Forelimb muscle (tissue), 1 donor: ENCODE results near the gene DOCK3. TPM values are rescaled to one million over a fixed set of nuclear protein-coding genes. Genes with fewer than 3 reads are reported as not detected.
"Not testable (repeated sequence)": the region's sequence is repeated elsewhere in the genome, so short reads cannot be mapped to it uniquely, and the experiment has no call there.

ENCODE experiments used
- DNase-seq: peaks from one replicate; pipeline ENCODE4 v3.0.0-alpha.2; 2013; ENCODE audit warnings: low read depth
- polyA plus RNA-seq: library from polyadenylated mRNA; unstranded; fragments of 120-200 nt; gene quantifications from one replicate; pipeline ENCODE4 v1.2.1, GENCODE V29; 2013; ENCODE audit not compliant: insufficient read length

DOCK3 gene
- polyA plus RNA-seq, 1 donor, result 0.15 TPM

DNA sequence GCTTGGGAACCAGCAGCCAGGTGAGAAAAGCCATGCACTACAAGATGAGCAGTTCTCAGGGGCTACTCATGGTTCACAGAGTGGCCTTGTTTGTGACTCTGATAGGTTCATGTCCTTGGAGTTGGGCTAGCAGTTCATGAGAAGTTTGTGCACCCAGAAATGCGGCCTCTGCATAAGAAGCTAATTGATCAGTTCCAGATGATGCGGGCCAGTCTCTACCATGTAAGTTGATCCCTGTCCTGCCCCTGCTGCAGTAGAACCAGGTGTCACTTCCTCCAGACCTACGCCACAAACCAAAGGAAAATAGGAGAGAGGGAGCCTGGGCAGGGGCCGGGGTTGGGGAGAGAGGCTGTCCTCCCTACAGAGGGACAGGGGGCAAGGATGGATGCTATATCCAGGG lies 683.1 kb downstream of the DOCK3 start:
- DNase-seq, result no peak

DNA sequence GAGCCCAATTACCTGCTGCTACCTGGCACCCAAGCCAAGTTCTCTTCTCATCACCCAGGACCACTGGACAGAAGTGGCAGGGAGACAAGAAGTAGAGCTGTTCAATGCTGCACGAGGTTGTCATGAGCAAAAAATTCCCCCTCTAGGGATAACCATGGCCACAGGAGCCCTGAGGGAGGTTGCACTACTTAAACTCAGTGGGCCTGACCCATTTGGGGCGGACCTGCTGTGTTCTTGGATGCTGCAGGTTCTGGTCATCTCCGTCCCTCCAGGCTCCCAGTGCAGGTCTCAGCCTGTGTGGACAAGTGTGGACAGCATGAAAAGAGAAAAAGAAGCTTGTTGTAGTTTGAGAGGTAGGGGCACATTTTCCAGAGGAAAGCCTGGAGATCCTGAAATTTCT lies 684.3 kb downstream of the DOCK3 start:
- no peak for DNase-seq

DNA sequence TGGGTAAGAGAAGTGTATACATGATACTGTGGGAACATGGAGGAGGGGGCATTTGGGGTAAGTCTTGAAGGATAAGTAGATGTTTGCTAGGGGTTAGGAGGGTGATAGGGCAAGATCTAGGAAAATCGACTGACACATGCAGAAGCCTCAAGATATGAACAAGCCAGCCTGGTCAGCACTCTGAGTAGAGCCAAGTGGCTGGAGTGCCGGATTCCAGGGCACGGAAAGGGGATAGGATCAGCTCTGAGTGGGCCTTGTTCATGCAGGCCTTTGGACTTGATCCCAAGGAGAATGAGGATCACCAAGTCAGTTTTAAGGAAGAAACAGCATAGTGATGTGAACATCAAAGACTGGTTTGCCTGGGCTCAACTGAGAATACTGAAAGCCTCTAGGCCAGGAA lies 686.1 kb downstream of the DOCK3 start:
- no peak for DNase-seq

DNA sequence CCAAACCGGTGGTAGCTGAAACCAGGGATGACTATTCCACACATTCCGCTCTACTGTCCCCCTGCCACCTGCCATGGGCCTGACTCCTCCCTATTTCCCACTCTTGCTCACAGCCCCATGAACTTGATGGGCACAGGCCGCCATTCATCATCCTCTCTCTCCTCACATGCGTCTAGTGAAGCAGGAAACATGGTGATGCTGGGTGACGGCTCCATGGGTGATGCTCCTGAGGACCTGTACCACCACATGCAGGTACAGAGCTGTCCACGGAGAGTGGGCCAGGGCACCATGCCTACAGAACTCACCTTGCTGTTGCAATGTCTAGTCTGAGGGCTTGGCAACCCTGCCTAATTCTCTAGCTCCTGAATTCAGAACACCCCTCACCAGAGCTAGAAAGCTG lies 687.0 kb downstream of the DOCK3 start:
- DNase-seq, result no peak

DNA sequence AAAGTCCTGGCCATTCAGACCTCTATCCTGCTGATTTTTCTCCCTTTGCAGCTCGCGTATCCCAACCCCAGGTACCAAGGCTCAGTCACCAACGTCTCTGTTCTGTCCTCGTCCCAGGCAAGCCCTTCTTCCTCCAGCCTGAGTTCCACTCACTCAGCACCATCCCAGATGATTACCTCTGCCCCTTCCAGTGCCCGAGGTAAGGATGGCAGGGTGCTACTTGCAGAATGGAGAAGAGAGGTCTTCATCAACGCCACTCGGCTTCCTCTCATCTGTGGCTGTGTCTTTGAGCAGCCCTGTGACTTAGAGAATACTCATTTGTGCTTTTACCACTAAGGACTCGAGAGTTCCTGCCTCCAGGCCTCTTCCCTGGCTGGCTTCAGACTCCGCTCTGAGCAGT lies 687.7 kb downstream of the DOCK3 start:
- DNase-seq, result no peak

DNA sequence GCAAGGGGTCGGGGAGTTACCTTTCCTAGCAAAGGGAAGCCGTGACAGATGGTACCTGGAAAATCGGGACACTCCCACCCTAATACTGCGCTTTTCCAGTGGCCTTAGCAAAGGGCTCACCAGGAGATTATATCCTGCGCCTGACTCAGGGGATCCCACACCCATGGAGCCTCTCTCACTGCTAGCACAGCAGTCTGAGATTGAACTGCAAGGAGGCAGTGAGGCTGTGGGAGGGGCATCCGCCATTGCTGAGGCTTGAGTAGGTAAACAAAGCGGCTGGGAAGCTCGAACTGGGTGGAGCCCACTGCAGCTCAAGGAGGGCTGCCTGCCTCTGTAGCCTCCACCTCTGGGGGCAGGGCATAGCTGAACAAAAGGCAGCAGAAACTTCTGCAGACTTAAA lies 693.5 kb downstream of the DOCK3 start:
- not testable (repeated sequence) for DNase-seq

DNA sequence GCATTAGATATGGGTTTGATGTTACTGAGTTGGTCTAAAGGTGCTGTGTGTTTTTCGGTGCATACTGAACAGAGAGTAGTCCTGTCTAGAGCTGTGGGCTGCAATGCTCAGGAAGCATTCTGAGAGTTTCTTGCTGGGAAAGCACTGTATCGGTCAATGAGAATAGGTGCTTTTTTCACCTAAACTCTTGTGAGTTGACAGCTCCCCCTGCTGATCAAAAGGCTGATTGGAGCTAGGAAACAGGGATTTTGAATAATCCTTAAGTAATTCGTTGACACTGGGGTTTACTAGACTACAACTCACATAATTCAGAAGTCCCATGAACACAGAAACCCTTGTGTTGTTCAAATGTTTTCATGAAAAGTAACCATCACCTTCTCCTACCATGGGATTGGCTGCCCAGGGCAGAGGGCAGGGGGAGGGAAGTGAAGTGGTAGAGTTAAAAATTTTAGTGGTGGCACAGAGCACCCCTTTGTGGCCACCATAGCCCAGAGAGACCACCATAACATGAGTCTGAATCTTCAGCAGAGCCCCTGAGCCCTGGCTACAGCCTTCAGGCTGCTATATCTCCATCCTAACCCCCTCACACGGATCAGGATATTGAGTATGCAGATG lies 697.3 kb downstream of the DOCK3 start:
- no peak for DNase-seq

DNA sequence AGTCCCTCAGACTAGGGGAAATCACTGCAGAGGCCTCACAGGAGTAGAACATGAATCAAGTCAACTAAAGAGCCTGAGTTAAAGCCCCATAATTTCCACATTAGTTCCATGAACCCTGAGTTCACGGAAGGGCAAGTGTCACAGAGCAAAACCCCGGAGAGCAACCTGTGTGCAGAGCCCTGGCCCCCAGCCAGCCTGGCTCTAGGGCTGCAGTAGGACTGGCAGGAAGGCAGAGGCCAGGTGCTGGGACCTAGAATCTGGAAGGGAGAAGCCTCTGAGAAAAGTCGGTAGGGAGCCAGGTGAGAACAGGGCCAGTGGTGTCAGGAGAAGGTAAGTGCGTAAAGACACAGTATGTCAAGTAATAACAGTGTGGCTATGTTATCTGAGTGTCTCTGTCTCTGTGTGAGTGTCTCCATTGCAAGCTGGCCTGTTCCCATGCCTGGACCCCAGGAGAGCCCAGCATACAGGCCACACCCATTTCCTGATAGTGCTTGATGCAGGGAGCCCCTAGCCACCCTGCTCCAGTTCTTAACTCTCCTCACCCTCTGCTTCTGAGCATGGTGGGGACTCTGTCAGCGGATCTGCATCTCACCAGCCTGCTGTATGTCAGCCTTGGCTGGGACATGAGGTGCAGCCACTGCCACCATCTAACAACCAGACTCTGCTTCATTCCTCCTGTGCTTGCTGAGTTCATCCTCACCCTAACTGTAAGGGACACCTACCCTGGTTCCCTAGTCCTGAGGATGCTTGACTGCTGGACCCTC lies 699.1 kb downstream of the DOCK3 start:
- DNase-seq, result no peak

DNA sequence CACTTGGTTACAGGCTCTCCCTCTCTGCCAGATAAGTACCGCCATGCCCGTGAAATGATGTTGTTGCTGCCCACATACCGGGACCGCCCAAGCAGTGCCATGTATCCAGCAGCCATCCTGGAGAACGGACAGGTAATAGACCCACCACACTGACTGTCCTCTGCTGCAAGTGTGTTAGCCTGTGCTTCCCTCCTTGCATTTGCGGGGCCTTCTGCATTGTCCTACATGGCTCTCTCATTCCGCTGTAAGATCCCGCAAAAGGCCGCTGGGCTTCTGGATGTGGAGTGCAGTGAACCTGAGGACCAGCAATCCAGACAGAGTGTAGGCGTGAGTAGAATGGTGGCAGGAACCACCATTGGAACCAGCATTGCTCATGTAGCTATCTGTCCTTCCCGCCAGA lies 699.7 kb downstream of the DOCK3 start:
- DNase-seq, result no peak

DNA sequence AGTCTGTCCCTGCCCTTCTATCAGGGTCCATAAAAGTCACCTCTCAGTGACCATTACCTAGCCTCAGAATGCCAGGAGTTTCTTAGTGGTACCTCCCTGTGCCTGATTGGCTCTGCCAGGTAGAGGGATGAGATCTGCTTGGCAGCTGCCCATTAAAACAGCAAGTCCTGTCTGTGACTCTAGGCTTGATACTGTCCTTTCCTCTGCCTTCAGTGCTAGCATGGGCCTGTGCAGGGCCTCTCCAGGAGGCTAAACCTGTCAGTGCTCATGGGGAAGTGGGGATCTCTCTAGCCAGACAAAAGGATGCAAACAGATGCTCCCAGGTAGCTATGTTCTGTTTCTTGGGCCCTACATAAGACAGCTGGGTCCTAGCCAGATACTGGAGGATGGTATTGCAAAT lies 700.4 kb downstream of the DOCK3 start:
- DNase-seq, result no peak

DNA sequence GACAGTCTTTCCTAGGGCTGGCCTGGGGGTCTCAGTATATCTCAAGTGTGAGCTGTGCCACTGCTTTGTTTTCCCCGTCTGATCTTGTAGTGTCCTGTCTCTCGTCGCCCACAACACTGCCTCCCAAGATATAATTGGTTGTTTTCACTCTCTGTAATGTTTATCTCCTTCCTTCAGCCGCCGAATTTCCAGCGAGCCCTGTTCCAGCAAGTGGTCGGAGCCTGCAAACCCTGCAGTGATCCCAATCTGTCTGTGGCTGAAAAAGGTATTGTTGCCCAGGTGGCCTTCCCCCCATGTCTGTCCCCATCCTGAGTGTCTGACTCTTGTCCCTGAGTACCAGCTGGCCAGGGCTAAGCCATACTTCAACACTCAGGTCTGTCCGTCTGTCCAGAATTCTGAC lies 700.8 kb downstream of the DOCK3 start:
- no peak for DNase-seq

DNA sequence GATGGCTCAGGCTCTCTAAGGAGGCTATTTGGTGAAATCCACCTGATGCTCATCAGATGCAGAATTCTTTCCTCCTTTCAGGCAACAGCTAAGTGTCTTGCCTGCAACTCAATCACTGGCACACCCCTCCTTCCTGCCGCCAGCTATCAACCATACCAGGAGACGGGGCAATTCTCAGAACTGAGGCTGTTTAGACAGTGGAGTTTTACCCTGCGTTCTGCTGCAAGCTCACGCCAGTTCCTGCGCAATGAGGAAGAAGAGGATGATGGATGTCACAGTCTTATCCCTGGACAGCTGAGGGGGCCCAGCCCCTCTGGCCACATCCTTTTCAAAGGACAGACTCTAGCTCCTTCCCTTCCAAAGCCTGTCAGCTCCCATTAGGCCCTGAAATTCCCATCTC lies 703.3 kb downstream of the DOCK3 start:
- no peak for DNase-seq

DNA sequence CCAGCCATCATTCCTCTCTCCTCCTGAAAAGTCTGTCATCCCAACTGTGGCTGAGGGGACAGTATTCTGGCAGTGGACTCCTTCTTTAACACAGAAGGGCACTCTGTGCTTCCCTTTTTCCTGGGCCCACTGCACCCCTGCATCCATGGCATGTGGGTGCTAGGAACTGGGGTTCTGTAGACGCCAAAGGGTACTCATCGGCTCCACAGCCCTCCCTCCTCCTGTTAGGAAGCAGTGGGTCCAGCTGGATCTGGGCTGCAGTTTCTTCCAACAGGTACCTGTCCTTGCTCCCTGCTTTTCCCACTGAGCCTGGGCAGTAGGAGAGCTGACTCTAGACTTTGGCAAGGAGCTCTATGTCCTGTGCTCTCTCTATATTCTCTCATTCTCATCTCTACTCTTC lies 704.0 kb downstream of the DOCK3 start:
- DNase-seq, result no peak

DNA sequence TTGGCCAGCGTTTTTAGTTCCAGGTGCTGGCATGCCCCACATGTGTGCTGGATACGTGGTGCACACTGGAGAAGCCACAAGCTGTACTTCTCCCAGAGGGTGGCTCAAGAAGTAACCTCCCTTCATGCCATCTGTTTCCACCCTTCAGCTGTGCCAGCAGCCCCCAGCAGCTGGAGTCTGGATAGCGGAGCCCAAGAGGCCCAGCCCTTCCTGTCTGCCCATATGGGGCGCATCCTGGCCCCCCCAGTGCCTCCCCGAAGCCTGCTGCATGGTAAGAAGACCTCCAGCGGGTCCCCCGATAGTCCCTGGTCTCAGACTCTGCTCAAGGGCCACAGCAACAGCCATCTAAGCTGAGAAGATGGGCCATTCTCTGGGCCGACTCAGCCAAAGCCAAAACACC lies 704.6 kb downstream of the DOCK3 start:
- no peak for DNase-seq

DNA sequence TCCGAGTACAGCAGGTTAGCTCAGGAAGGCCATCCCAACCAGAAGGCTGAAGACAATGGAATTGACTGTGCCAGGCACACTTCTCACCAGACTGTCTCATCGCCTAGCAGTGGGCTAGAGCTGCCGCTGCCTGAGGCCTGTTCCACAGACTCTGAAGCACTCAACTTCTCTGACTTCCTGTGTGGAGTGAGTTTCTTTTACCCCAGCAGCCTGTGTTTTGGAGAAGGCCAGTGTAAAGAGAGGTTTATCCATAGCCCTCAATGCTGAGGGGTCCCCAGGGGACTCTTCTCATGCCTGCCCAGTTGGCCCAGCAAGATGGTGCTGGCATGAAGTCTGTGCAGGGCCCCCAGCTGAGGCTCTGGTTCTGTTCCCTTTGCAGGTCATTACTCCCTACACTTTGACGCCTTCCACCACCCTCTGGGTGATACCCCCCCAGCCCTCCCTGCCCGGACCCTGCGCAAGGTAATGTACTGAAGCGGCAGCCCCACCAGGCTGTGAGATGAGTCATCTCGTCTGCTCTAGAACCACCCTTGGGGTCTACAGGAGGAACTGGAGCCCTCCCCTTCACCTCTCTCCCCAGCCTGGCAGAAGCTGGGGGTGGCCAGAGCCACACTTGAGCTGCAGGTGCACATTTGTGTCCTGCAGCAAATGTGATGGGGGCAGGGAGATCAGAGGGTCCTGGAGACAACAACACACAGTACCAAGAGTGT lies 705.2 kb downstream of the DOCK3 start:
- no peak for DNase-seq

DNA sequence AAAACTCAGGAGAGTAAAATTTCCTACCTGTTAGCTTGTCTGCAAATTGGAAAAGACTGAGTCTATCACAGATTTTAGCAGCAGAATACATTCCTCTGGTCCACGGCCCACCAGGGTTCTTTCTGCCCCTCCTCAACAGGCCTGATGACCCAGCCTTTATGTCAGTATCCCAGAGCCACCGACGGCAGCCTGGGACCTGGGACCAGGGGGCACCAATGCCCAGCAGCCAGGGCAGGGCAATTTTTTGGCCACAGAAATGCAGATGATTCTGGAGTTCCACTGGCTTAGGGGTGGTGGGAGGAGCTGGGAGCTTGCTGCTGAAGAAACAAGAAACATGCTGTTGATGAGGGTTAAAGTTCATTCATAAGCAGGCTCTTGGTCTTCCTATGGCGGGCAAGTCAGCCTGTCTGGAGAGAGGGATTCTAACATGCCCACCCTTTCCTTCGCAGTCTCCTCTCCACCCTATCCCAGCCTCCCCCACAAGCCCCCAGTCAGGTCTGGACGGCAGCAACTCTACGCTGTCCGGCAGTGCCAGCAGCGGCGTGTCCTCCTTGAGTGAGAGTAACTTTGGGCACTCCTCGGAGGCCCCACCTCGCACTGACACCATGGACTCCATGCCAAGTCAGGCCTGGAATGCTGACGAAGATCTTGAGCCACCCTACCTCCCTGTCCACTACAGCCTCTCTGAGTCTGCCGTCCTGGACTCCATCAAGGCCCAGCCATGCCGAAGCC lies 706.0 kb downstream of the DOCK3 start:
- no peak for DNase-seq

DNA sequence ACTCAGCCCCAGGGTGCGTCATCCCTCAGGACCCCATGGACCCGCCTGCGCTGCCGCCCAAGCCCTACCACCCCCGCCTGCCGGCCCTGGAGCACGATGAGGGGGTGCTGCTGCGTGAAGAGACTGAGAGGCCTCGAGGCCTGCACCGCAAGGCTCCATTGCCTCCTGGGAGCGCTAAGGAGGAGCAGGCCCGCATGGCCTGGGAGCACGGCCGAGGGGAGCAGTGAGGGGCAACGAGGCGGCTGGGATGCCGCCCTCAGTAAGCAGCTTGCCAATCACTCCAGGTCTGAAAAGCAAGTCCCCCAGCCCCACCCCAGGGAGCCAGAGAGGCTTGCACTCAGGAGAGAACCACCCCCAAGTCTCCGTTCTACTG lies 706.6 kb downstream of the DOCK3 start:
- no peak for DNase-seq

DNA sequence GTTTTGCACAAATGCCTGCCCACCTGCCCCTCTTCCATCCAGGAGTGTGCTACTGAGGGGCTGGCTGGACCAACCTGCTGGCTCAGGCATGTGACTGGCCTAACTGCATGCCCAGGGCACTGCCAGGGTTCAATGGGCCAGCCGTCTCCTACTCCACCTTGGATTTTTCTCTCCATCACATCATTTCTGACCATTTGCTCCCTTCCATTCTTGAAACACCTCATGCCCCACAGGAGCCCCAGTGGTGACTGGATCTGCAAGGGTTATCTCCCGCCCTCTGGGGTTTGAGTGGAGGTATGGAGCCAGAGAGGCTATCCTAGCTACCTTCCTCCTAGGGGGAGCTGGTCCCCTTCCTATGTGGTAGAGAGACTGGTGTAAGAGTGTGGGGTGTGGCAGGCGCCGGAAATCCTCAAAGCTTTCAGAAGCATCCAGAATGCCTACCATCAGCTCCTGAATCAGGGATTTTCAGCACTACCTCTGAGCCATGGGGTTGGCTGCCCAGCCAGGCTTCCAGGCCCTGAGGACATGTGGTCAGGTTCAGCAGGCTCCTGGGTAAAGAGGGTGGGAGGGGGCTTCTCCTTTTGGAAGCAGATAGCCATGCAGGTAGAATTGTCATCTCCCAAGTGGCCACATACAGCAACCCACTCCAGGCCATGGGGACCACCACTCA lies 707.5 kb downstream of the DOCK3 start:
- DNase-seq, result no peak

DNA sequence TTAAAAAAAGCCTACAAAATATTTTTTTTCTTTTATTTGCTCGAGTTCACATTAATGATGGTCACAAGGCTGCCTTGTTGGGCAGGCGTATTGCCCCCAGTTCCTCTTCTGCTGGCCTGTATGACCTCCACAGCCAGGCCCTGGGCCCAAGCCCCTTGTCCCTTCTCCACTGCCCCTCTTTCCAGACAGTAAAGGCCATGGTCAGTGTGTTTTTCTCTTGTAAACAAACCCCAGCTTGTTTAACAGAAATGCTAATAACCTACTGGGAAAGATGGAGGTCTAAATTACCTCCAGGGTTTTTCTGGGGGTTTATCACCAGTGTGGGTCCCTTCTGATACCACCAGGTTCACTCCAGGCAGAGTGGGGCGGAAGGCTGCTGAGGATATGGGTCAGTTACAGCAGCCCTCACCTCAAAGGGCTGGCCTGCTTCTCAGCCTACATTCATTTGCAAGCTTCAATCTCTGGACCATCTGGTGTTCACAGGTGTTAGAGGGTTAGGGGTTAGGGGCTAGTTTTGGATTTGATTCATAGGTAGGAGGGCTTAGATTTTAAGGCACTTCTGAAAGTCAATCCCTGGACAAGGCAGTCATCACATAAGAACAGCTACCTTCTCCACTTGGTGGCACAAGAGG lies 708.3 kb downstream of the DOCK3 start:
- no peak for DNase-seq

DNA sequence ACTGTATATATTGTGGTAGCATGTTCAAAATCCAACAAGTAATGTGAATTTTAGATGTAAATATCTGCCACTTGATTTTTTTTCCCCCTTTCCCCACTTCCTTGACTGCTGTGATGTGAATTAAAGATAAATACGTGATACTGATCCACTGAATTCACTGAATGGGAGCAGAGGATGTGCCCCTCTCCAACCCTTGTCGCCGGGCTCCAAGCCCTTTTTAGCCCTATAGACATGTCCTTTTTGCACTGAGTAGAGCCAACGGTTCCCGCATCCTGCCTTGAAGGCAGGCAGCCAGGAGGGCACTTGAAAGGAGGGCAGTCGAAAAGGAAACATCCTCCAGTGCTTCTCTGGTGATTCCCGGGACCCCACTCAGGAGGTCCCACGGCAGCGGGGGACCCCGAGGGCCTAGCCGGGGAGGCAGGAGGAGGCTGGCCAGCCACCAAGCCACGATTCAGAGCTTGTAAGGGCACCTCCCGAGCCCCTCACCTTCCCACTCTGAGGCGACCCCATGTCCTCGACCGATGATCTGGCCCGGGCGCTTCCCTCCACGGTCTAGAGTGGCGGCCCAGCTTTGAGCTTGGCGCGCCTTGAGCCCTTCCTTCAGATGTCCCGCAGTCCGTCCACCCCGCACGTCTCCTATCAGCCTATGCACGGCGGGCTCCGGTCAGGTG lies 709.5 kb downstream of the DOCK3 start:
- no peak for DNase-seq
